Mesendoderm (in vitro differentiated cells): Measurements from ENCODE around the gene ATP5F1E.
A peak's percentile ranks its signal among the peaks of the same experiment; 100 is the strongest.

Experiments used
- DNase-seq: peaks from one replicate; pipeline ENCODE4 v3.0.0; 2013
- H2AK5ac ChIP-seq: 2 replicates; pipeline ENCODE4 v1.6.1; 2013; ENCODE audit warnings: low read length, inconsistent platforms
- H2BK120ac ChIP-seq: 2 replicates; pipeline ENCODE4 v1.6.1; 2013; ENCODE audit warnings: low read depth, mild to moderate bottlenecking, low read length, moderate library complexity, mixed read lengths
- H2BK15ac ChIP-seq: replicated peaks from 2 replicates; pipeline ENCODE4 v1.6.1; 2013; ENCODE audit warnings: low read depth, mild to moderate bottlenecking, moderate library complexity
- H2BK5ac ChIP-seq: 2 replicates; pipeline ENCODE4 v1.6.1; 2013; ENCODE audit warnings: low read length, inconsistent platforms
- H3K18ac ChIP-seq: 2 replicates; pipeline ENCODE4 v1.6.1; 2013; ENCODE audit warnings: mild to moderate bottlenecking, low read length, mixed read lengths
- H3K23ac ChIP-seq: one replicate; pipeline ENCODE4 v1.6.1; 2013; ENCODE audit warnings: low read length
- H3K27ac ChIP-seq: 2 replicates; pipeline ENCODE4 v1.5.1; 2013; ENCODE audit warnings: low read depth, mild to moderate bottlenecking, inconsistent platforms, low read length, moderate library complexity
- H3K27me3 ChIP-seq: 2 replicates; pipeline ENCODE4 v1.6.1; 2013; ENCODE audit warnings: low read length, control low read depth, mild to moderate bottlenecking, inconsistent platforms; ENCODE audit not compliant: insufficient read depth, poor library complexity
- H3K36me3 ChIP-seq: 2 replicates; pipeline ENCODE4 v1.6.1; 2013; ENCODE audit warnings: low read length, inconsistent platforms; ENCODE audit not compliant: control insufficient read depth, insufficient read depth
- H3K4ac ChIP-seq: one replicate; pipeline ENCODE4 v1.6.1; 2013; ENCODE audit warnings: low read depth, mild to moderate bottlenecking, low read length, moderate library complexity
- H3K4me1 ChIP-seq: 2 replicates; pipeline ENCODE4 v1.6.1; 2013; ENCODE audit warnings: low read depth, low read length, inconsistent platforms; ENCODE audit not compliant: control insufficient read depth
- H3K4me2 ChIP-seq: 2 replicates; pipeline ENCODE4 v1.6.1; 2013; ENCODE audit warnings: low read length
- H3K4me3 ChIP-seq: 2 replicates; pipeline ENCODE4 v1.5.1; 2013; ENCODE audit warnings: mild to moderate bottlenecking, low read length
- H3K56ac ChIP-seq: one replicate; pipeline ENCODE4 v1.6.1; 2013; ENCODE audit warnings: low read length
- H3K79me1 ChIP-seq: 2 replicates; pipeline ENCODE4 v1.6.1; 2013; ENCODE audit warnings: low read length, inconsistent platforms
- H3K79me2 ChIP-seq: 2 replicates; pipeline ENCODE4 v1.6.1; 2013; ENCODE audit warnings: mild to moderate bottlenecking, low read length; ENCODE audit not compliant: control insufficient read depth, insufficient read depth
- H3K9ac ChIP-seq: 2 replicates; pipeline ENCODE4 v1.6.1; 2013; ENCODE audit warnings: low read length, inconsistent platforms
- H4K5ac ChIP-seq: one replicate; pipeline ENCODE4 v1.6.1; 2013; ENCODE audit warnings: low read length
- H4K8ac ChIP-seq: one replicate; pipeline ENCODE4 v1.6.1; 2013; ENCODE audit warnings: low read depth, mild to moderate bottlenecking, control low read depth, low read length, moderate library complexity
- WGBS: extraction: QIAGEN DNeasy Blood & Tissue Kit; methylation state at CpG from one replicate; pipeline ENCODE4 v1.1.7; 2013; ENCODE audit warnings: low lambda C conversion rate, missing lambda C conversion rate; ENCODE audit not compliant: insufficient coverage; ENCODE audit errors: extremely low coverage; 5-methylcytosine and 5-hydroxymethylcytosine counted together

ATP5F1E gene

GRCh38 chr20:59025086-59025485, 7.0 kb downstream of the ATP5F1E start:
- H2AK5ac ChIP-seq: no peak overlapping the region
- no peaks in the 10 kb centered on the region for H3K27me3 ChIP-seq
- H3K79me2 ChIP-seq: peaks cover 2% of the 10 kb centered on the region
- H2BK120ac ChIP-seq: no peak overlapping the region
- H3K27ac ChIP-seq: no peak overlapping the region
- H3K18ac ChIP-seq: no peak overlapping the region
- no peak overlapping the region for H3K4ac ChIP-seq
- no peak overlapping the region for H3K23ac ChIP-seq
- H3K4me1 ChIP-seq: no peaks in the 10 kb centered on the region
- no peak overlapping the region for H4K8ac ChIP-seq
- H4K5ac ChIP-seq: no peak overlapping the region
- H3K4me3 ChIP-seq: no peak overlapping the region
- no peak overlapping the region for H3K56ac ChIP-seq
- H2BK15ac ChIP-seq: no peak overlapping the region
- no peak overlapping the region for H2BK5ac ChIP-seq
- no peak overlapping the region for H3K9ac ChIP-seq
- no peak for DNase-seq
- peaks cover 2% of the 10 kb centered on the region for H3K36me3 ChIP-seq
- WGBS: no CpG with 5 or more reads among the region's 2 CpGs
- H3K4me2 ChIP-seq: no peak overlapping the region
- peaks cover 7% of the 10 kb centered on the region for H3K79me1 ChIP-seq

- DNase-seq: no peak
- Histone ChIP-seq H3K18ac (no peak overlapping the region), H3K27me3 (no peaks in the 10 kb centered on the region), H4K5ac (no peak overlapping the region), H3K4me1 (no peaks in the 10 kb centered on the region), H2BK5ac (no peak overlapping the region), H3K56ac (no peak overlapping the region), H2AK5ac (no peak overlapping the region), H3K4me3 (no peak overlapping the region), H2BK15ac (no peak overlapping the region), H3K36me3 (peaks cover 2% of the 10 kb centered on the region), H3K79me2 (peaks cover 2% of the 10 kb centered on the region), H3K9ac (no peak overlapping the region), H3K27ac (no peak overlapping the region), H3K79me1 (peaks cover 7% of the 10 kb centered on the region), H2BK120ac (no peak overlapping the region), H4K8ac (no peak overlapping the region), H3K4me2 (no peak overlapping the region), H3K4ac (no peak overlapping the region), H3K23ac (no peak overlapping the region)
- no CpG with 5 or more reads among the region's 24 CpGs for WGBS
These were observed 8.0 kb downstream of the ATP5F1E start for GRCh38 chr20:59024111-59024530.

GRCh38 chr20:59023616-59024015, 8.5 kb downstream of the ATP5F1E start:
- Histone ChIP-seq H2BK15ac (no peak overlapping the region), H4K8ac (no peak overlapping the region), H3K79me1 (peaks cover 7% of the 10 kb centered on the region), H3K56ac (no peak overlapping the region), H4K5ac (no peak overlapping the region), H3K4ac (no peak overlapping the region), H2BK5ac (no peak overlapping the region), H3K4me1 (no peaks in the 10 kb centered on the region), H3K18ac (no peak overlapping the region), H2AK5ac (no peak overlapping the region), H3K27me3 (no peaks in the 10 kb centered on the region), H3K23ac (no peak overlapping the region), H3K4me2 (no peak overlapping the region), H3K4me3 (no peak overlapping the region), H3K9ac (no peak overlapping the region), H2BK120ac (no peak overlapping the region), H3K27ac (no peak overlapping the region), H3K36me3 (no peaks in the 10 kb centered on the region), H3K79me2 (peaks cover 2% of the 10 kb centered on the region)
- no peak for DNase-seq
- WGBS: no CpG with 5 or more reads among the region's 13 CpGs

- no peak overlapping the region for H3K4ac ChIP-seq
- H3K79me2 ChIP-seq: peaks cover 2% of the 10 kb centered on the region
- no peak overlapping the region for H2BK5ac ChIP-seq
- no peak overlapping the region for H3K4me2 ChIP-seq
- peaks cover 7% of the 10 kb centered on the region for H3K79me1 ChIP-seq
- no peak overlapping the region for H2BK15ac ChIP-seq
- no peak overlapping the region for H3K18ac ChIP-seq
- no CpG with 5 or more reads among the region's 15 CpGs for WGBS
- no peak overlapping the region for H3K23ac ChIP-seq
- no peak overlapping the region for H3K4me3 ChIP-seq
- H2BK120ac ChIP-seq: no peak overlapping the region
- no peak overlapping the region for H3K56ac ChIP-seq
- no peak overlapping the region for H3K27ac ChIP-seq
- no peak overlapping the region for H4K8ac ChIP-seq
- H3K36me3 ChIP-seq: no peaks in the 10 kb centered on the region
- no peak overlapping the region for H3K9ac ChIP-seq
- no peaks in the 10 kb centered on the region for H3K27me3 ChIP-seq
- DNase-seq: no peak
- H3K4me1 ChIP-seq: no peaks in the 10 kb centered on the region
- no peak overlapping the region for H4K5ac ChIP-seq
- no peak overlapping the region for H2AK5ac ChIP-seq
These were observed 9.4 kb downstream of the ATP5F1E start for GRCh38 chr20:59022754-59023153.

DNA sequence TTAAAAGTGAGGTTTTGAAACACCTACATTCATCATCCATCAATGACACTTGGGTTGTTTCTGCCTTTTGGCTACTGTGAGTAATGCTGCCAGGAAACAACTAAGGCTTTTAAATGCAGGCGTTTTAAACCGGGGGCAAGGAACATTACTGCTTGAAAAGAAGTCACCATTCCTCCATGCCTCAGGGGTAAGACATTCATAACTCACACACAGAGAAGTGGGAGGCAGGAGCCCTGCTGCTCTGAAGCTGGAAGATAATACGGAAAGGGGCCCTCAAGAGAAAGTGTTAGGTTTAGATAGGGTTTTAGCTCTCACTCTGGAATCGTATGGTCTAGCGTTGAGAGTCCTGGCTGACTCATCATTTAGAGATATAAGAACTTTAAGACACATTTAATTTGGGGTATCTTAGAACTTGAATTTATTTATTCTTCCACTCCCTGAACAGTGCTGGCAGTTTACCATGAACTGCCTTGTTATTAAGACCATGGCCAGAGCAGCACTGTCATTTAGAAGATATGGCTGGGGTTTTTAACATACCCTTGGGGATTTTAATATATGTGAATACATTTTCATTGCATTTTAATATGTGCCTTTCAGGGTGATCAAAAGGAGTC, 11.1 kb downstream of the ATP5F1E start:
- no peak overlapping the region for H2AK5ac ChIP-seq
- H3K79me1 ChIP-seq: peaks cover 3% of the 10 kb centered on the region
- H3K27me3 ChIP-seq: no peaks in the 10 kb centered on the region
- no peaks in the 10 kb centered on the region for H3K79me2 ChIP-seq
- peak; percentile 30 for DNase-seq
- no peak overlapping the region for H4K8ac ChIP-seq
- no peak overlapping the region for H4K5ac ChIP-seq
- no peak overlapping the region for H3K9ac ChIP-seq
- no peaks in the 10 kb centered on the region for H3K4me1 ChIP-seq
- H3K4me3 ChIP-seq: no peak overlapping the region
- no peak overlapping the region for H2BK120ac ChIP-seq
- H3K23ac ChIP-seq: no peak overlapping the region
- no peak overlapping the region for H3K4ac ChIP-seq
- H3K18ac ChIP-seq: no peak overlapping the region
- no peak overlapping the region for H3K4me2 ChIP-seq
- H3K36me3 ChIP-seq: no peaks in the 10 kb centered on the region
- WGBS: no CpG with 5 or more reads among the region's 5 CpGs
- no peak overlapping the region for H2BK15ac ChIP-seq
- H2BK5ac ChIP-seq: no peak overlapping the region
- no peak overlapping the region for H3K27ac ChIP-seq
- H3K56ac ChIP-seq: no peak overlapping the region

DNA sequence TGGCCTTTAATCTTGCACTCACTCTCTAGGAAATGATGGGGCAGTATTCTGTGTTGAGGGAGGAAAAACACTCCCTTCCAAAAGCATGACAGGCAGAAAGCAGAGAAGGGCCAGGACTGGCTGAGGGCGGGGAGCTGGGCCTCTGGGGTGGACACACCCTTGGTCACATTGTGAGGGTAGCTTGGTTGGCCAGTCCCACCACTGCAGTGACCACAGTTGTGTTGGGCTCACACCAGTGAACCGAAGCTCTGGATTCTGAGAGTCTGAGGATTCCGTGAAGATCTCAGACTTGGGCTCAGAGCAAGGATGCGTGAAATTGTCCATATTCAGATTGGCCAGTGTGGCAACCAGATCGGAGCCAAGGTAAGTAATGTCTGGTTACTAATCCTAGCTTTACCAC, 12.9 kb downstream of the ATP5F1E start, which contains the start of gene TUBB1:
Gene TUBB1 (plus strand): TSS at position 213 of the 400 bp plus-strand sequence. CDS start 94 bp downstream, at position 307.
- no CpG with 5 or more reads among the region's 5 CpGs for WGBS
- DNase-seq: no peak

More for the DNA sequence above, 12.9 kb downstream of the ATP5F1E start, which contains the start of gene TUBB1:
- no peaks in the 10 kb centered on the region for H3K79me1 ChIP-seq
- no peak within 1 kb of the TSS for H2BK120ac ChIP-seq
- H3K18ac ChIP-seq: no peak within 1 kb of the TSS
- H3K9ac ChIP-seq: no peak within 1 kb of the TSS
- H3K4me3 ChIP-seq: no peak within 1 kb of the TSS
- no peak within 1 kb of the TSS for H3K23ac ChIP-seq
- no peaks in the 10 kb centered on the region for H3K27me3 ChIP-seq
- H3K79me2 ChIP-seq: no peaks in the 10 kb centered on the region
- no peaks in the 10 kb centered on the region for H3K36me3 ChIP-seq
- no peak within 1 kb of the TSS for H4K5ac ChIP-seq
- no peak within 1 kb of the TSS for H2BK5ac ChIP-seq
- no peak within 1 kb of the TSS for H3K27ac ChIP-seq
- no peak within 1 kb of the TSS for H3K4ac ChIP-seq
- no peak within 1 kb of the TSS for H2AK5ac ChIP-seq
- H3K4me1 ChIP-seq: no peaks in the 10 kb centered on the region
- no peak within 1 kb of the TSS for H4K8ac ChIP-seq
- H3K4me2 ChIP-seq: no peak within 1 kb of the TSS
- H2BK15ac ChIP-seq: no peak within 1 kb of the TSS
- H3K56ac ChIP-seq: no peak within 1 kb of the TSS
